ENCODE measurements around the gene SSUH2.
A peak's percentile ranks its signal among the peaks of the same experiment; 100 is the strongest.

Gene SSUH2

DNA sequence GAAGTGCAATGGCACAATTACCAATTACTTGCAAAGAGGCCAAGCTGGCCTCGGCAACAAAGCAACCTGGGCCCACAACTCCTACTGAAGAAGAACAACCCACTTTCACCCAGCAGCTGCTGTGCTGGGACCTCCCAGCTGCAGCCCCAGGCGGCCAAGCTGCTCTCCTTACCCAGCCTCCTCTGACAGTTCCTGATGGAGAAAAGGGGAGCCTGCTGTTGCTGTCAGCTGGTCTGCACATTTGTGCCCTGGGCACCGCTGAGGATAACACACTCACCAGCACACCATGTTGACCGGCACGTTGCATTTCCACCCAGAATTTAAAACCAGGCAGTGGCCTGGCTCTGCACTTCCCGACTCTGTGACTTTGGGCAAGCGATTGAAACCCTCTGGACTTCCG, 33.6 kb downstream of the SSUH2 start:
- Histone ChIP-seq H3K14ac (ENCODE audit: low read length) (no peak overlapping the region), H3K36me3 (ENCODE audit: control insufficient read depth in 1 of 2, insufficient read depth in 2 of 2, low read length in 2 of 2) (no peaks in the 10 kb centered on the region), H2AFZ (ENCODE audit: insufficient read depth, low read length, poor library complexity) (no peak overlapping the region), H3K4me1 (ENCODE audit: control insufficient read depth in 1 of 2, insufficient read depth in 2 of 2, low read length in 2 of 2) (peaks cover 12% of the 10 kb centered on the region in 2 experiments), H3K4me3 (ENCODE audit: low read depth, low read length) (no peak overlapping the region), H4K8ac (ENCODE audit: low read depth, low read length) (no peak overlapping the region), H3K4ac (ENCODE audit: low read depth, low read length) (no peak overlapping the region), H3K18ac (ENCODE audit: low read length) (no peak overlapping the region), H3K9me3 (ENCODE audit: insufficient read depth, low read depth, low read length) (peaks cover 3% of the 10 kb centered on the region), H3K27me3 (ENCODE audit: insufficient read depth, low read length) (no peaks in the 10 kb centered on the region), H3K4me2 (ENCODE audit: low read length) (no peak overlapping the region), H4K12ac (ENCODE audit: low read depth, low read length) (no peak overlapping the region), H3K23ac (ENCODE audit: low read length) (no peak overlapping the region), H3K9ac (ENCODE audit: low read length) (no peak overlapping the region), H3K27ac (ENCODE audit: low read depth, low read length) (no peak overlapping the region), H3K79me1 (ENCODE audit: low read length) (peaks cover 9% of the 10 kb centered on the region), H4K91ac (ENCODE audit: low read depth, low read length) (no peak overlapping the region), H2BK120ac (ENCODE audit: insufficient read depth, low read length, poor library complexity) (no peak overlapping the region), H3K79me2 (ENCODE audit: control insufficient read depth, insufficient read depth, low read length, poor library complexity) (no peaks in the 10 kb centered on the region), H2AK5ac (ENCODE audit: low read length) (no peak overlapping the region), H2BK12ac (ENCODE audit: low read length) (no peak overlapping the region), H2BK5ac (ENCODE audit: low read depth, low read length, poor library complexity) (no peak overlapping the region)
- no CpG with 5 or more reads among the region's 8 CpGs for WGBS (ENCODE audit: extremely low coverage, insufficient coverage, insufficient read length)
- no peak for DNase-seq

DNA sequence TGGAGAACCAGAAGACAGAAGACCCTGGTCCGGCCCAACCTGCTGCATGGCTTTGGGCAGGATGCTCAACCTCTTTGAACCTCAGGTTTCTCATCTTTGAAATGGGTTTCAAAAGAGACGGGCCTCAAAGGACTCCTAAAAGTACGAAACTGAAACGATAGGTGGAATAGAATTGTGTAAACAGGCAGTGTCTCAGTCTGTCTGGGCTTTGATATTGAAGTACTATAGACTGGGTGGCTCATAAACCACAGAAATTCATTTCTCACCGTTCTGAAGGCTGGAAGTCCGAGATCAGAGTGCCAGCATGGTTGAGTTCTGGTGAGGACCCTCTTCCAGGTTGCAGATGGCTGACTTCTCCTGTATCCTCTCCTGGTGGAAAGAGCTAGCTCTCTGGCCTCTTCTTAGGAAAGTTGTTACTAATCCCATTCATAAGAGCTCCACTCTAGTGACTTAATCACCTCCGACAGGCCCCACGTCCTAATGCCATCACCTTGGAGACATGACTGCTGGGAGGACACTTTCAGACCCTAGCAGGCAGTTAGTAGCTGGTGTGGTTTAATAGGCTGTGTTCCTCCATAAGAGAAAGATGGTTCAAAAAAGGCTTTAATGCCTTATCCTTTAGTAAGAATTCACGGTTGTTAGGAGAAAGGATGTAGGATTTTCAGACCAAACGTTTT, 35.7 kb downstream of the SSUH2 start:
- Histone ChIP-seq H3K4me3 (ENCODE audit: low read depth, low read length) (no peak overlapping the region), H3K23ac (ENCODE audit: low read length) (no peak overlapping the region), H3K18ac (ENCODE audit: low read length) (no peak overlapping the region), H3K79me1 (ENCODE audit: low read length) (peaks cover 9% of the 10 kb centered on the region), H2BK5ac (ENCODE audit: low read depth, low read length, poor library complexity) (no peak overlapping the region), H3K9ac (ENCODE audit: low read length) (no peak overlapping the region), H2AK5ac (ENCODE audit: low read length) (no peak overlapping the region), H4K12ac (ENCODE audit: low read depth, low read length) (no peak overlapping the region), H3K4me1 (ENCODE audit: control insufficient read depth in 1 of 2, insufficient read depth in 2 of 2, low read length in 2 of 2) (peaks cover 12% of the 10 kb centered on the region in 2 experiments), H3K27me3 (ENCODE audit: insufficient read depth, low read length) (no peaks in the 10 kb centered on the region), H3K4me2 (ENCODE audit: low read length) (no peak overlapping the region), H3K9me3 (ENCODE audit: insufficient read depth, low read depth, low read length) (peaks cover 3% of the 10 kb centered on the region), H2BK120ac (ENCODE audit: insufficient read depth, low read length, poor library complexity) (no peak overlapping the region), H3K27ac (ENCODE audit: low read depth, low read length) (no peak overlapping the region), H4K91ac (ENCODE audit: low read depth, low read length) (peak overlapping the region; percentile 63), H3K4ac (ENCODE audit: low read depth, low read length) (no peak overlapping the region), H3K79me2 (ENCODE audit: control insufficient read depth, insufficient read depth, low read length, poor library complexity) (no peaks in the 10 kb centered on the region), H4K8ac (ENCODE audit: low read depth, low read length) (no peak overlapping the region), H2BK12ac (ENCODE audit: low read length) (no peak overlapping the region), H2AFZ (ENCODE audit: insufficient read depth, low read length, poor library complexity) (no peak overlapping the region), H3K14ac (ENCODE audit: low read length) (no peak overlapping the region), H3K36me3 (ENCODE audit: control insufficient read depth in 1 of 2, insufficient read depth in 2 of 2, low read length in 2 of 2) (no peaks in the 10 kb centered on the region)
- DNase-seq: no peak
- no CpG with 5 or more reads among the region's 10 CpGs for WGBS (ENCODE audit: extremely low coverage, insufficient coverage, insufficient read length)

DNA sequence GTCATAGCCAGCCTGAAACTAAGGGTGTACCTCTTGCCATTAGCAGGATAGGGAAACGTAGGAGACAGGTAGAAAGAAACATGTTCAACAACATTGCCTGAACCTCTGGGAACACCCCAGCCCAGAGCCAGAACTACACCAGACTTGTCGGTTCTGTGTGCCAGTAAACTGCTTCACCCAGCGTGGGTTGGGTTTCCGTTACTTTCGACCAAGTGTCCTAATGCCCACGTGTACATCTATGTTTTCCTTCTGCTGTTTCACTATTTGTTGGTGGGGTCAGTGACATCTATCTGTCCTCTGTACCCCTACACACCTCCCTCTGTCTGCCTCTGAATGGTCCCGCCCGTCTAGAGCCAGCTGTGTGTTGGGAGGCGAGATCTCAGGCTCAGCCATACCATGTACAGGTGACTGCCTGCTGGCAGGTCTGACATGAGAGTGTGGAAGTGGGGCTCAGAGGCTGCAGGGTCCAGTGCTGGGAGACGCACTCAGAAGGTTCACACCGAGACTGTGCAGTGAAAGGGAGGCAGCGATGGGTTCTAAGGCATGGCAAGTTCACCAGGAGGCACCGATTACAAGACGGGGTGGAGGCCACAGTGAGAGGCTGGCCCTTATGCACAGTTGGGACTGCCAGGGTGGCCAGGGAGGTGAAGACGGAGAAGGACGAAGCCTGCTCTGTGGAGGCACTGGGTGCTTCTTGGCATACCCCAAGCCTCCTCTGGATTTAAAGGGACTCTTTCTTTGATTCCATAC, 36.4 kb downstream of the SSUH2 start:
- Histone ChIP-seq H3K18ac (ENCODE audit: low read length) (no peak overlapping the region), H4K12ac (ENCODE audit: low read depth, low read length) (no peak overlapping the region), H3K4me1 (ENCODE audit: control insufficient read depth in 1 of 2, insufficient read depth in 2 of 2, low read length in 2 of 2) (peaks cover 12% of the 10 kb centered on the region in 2 experiments), H2BK12ac (ENCODE audit: low read length) (peak overlapping the region; percentile 55), H4K91ac (ENCODE audit: low read depth, low read length) (peak overlapping the region; percentile 63), H3K23ac (ENCODE audit: low read length) (no peak overlapping the region), H3K36me3 (ENCODE audit: control insufficient read depth in 1 of 2, insufficient read depth in 2 of 2, low read length in 2 of 2) (no peaks in the 10 kb centered on the region), H2AFZ (ENCODE audit: insufficient read depth, low read length, poor library complexity) (no peak overlapping the region), H3K27ac (ENCODE audit: low read depth, low read length) (no peak overlapping the region), H2AK5ac (ENCODE audit: low read length) (peak overlapping the region; percentile 45), H3K4me2 (ENCODE audit: low read length) (no peak overlapping the region), H3K27me3 (ENCODE audit: insufficient read depth, low read length) (no peaks in the 10 kb centered on the region), H3K4me3 (ENCODE audit: low read depth, low read length) (no peak overlapping the region), H4K8ac (ENCODE audit: low read depth, low read length) (no peak overlapping the region), H3K79me2 (ENCODE audit: control insufficient read depth, insufficient read depth, low read length, poor library complexity) (no peaks in the 10 kb centered on the region), H3K79me1 (ENCODE audit: low read length) (peaks cover 9% of the 10 kb centered on the region), H3K9ac (ENCODE audit: low read length) (no peak overlapping the region), H2BK120ac (ENCODE audit: insufficient read depth, low read length, poor library complexity) (peak overlapping the region; percentile 73), H3K14ac (ENCODE audit: low read length) (peak overlapping the region; percentile 72), H3K9me3 (ENCODE audit: insufficient read depth, low read depth, low read length) (peaks cover 3% of the 10 kb centered on the region), H2BK5ac (ENCODE audit: low read depth, low read length, poor library complexity) (peak overlapping the region; percentile 6), H3K4ac (ENCODE audit: low read depth, low read length) (peak overlapping the region; percentile 7)
- WGBS (ENCODE audit: extremely low coverage, insufficient coverage, insufficient read length): no CpG with 5 or more reads among the region's 16 CpGs
- DNase-seq: no peak

DNA sequence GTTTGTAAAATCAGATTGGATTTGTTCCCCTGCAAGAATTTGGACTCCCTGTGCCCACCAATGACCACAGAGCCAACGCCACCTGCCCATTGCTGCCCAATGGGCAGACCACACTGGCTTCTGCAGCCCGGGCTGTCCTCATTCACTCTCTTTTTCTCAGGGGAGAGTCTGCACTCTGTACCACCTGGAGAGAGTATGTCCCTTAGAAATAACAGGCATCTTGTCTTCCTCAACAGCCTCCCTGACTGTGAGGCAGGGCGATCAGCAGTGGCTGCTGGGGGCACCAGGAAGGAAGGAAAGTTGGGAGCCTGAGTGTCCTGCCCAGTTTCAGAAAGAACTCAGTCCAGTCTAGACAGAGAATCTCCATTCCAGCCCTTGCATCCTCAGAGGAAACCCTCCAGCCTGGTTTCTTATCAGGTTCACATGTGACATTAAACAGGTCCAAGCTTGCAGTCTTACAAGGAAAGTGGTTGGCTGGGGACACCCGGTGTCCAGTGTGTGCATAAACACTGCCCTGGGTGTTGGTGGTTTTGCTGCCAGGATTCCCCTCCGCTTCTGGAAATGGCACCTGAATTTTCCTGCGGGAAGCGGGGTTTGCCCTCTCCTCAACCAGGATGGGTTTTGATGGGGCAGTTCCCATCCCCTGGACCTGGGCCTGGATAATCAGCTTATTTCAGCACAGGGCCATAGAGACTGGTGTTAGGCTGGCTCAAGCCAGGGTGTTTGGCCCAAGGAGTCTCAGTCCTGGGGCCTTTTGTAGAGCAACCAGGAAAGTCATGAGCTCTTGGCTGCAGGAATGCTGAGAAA, 37.2 kb downstream of the SSUH2 start:
- Histone ChIP-seq H3K27me3 (ENCODE audit: insufficient read depth, low read length) (no peaks in the 10 kb centered on the region), H4K91ac (ENCODE audit: low read depth, low read length) (peak overlapping the region; percentile 63), H3K4me1 (ENCODE audit: control insufficient read depth in 1 of 2, insufficient read depth in 2 of 2, low read length in 2 of 2) (peaks cover 12% of the 10 kb centered on the region in 2 experiments), H4K8ac (ENCODE audit: low read depth, low read length) (no peak overlapping the region), H4K12ac (ENCODE audit: low read depth, low read length) (no peak overlapping the region), H3K79me1 (ENCODE audit: low read length) (peaks cover 9% of the 10 kb centered on the region), H2BK120ac (ENCODE audit: insufficient read depth, low read length, poor library complexity) (peak overlapping the region; percentile 73), H3K18ac (ENCODE audit: low read length) (peak overlapping the region; percentile 19), H2AFZ (ENCODE audit: insufficient read depth, low read length, poor library complexity) (peak overlapping the region; percentile 37), H3K14ac (ENCODE audit: low read length) (peak overlapping the region; percentile 44), H2BK5ac (ENCODE audit: low read depth, low read length, poor library complexity) (peak overlapping the region; percentile 29), H3K23ac (ENCODE audit: low read length) (no peak overlapping the region), H2AK5ac (ENCODE audit: low read length) (no peak overlapping the region), H3K4me3 (ENCODE audit: low read depth, low read length) (no peak overlapping the region), H3K4ac (ENCODE audit: low read depth, low read length) (peak overlapping the region; percentile 7), H3K27ac (ENCODE audit: low read depth, low read length) (peak overlapping the region; percentile 65), H2BK12ac (ENCODE audit: low read length) (peak overlapping the region; percentile 55), H3K79me2 (ENCODE audit: control insufficient read depth, insufficient read depth, low read length, poor library complexity) (no peaks in the 10 kb centered on the region), H3K9ac (ENCODE audit: low read length) (no peak overlapping the region), H3K9me3 (ENCODE audit: insufficient read depth, low read depth, low read length) (peaks cover 3% of the 10 kb centered on the region), H3K36me3 (ENCODE audit: control insufficient read depth in 1 of 2, insufficient read depth in 2 of 2, low read length in 2 of 2) (no peaks in the 10 kb centered on the region), H3K4me2 (ENCODE audit: low read length) (peak overlapping the region; percentile 33)
- peak; percentile 25 to 63 for DNase-seq
- WGBS (ENCODE audit: extremely low coverage, insufficient coverage, insufficient read length): no CpG with 5 or more reads among the region's 7 CpGs
